Measurements from ENCODE around the gene REPIN1.

DNA sequence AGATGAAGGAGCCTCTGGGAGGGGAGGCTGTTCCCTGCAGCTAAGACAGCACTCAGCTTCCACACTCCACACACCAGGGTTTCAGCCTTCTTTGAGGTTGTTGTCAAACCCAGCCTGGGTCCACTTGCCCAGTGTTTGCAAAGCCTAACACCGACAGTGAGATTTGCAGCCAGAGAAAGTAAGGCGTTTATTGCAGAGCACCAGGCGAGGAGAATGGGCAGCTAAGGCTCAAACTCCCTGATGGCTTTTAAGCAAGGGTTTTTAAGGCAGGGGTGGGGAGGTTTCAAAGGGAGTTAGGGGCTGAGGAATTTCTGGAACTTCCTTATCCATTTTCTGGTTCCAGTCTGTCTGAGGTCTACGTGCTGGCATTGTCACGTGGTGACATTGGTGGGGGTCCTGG lies 5.8 kb downstream of the REPIN1 start:
- TF ChIP-seq EZH2 (optimal IDR thresholded peaks at IDR 0.05; ENCODE audit: low read depth, low read length) (no peak), EZH2phosphoT487 (IDR thresholded peaks at IDR 0.05; ENCODE audit: low read length) (no peak)
- TF ChIP-seq, protein P1, sequence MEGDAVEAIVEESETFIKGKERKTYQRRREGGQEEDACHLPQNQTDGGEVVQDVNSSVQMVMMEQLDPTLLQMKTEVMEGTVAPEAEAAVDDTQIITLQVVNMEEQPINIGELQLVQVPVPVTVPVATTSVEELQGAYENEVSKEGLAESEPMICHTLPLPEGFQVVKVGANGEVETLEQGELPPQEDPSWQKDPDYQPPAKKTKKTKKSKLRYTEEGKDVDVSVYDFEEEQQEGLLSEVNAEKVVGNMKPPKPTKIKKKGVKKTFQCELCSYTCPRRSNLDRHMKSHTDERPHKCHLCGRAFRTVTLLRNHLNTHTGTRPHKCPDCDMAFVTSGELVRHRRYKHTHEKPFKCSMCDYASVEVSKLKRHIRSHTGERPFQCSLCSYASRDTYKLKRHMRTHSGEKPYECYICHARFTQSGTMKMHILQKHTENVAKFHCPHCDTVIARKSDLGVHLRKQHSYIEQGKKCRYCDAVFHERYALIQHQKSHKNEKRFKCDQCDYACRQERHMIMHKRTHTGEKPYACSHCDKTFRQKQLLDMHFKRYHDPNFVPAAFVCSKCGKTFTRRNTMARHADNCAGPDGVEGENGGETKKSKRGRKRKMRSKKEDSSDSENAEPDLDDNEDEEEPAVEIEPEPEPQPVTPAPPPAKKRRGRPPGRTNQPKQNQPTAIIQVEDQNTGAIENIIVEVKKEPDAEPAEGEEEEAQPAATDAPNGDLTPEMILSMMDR (IDR thresholded peaks at IDR 0.05; ENCODE audit: low read length): no peak

Data from MM.1S (cell line).